CD4-positive, alpha-beta T cell (primary cell): ENCODE results near the gene BABAM2. TPM values are rescaled to one million over a fixed set of nuclear protein-coding genes. Genes with fewer than 3 reads are reported as not detected.

Source experiments
- ATAC-seq: fragments of 200-7000 bp; cut with Tn5 transposase; one replicate; pipeline ENCODE4 v1.10.0; 2022; ENCODE audit warnings: mild to moderate bottlenecking; ENCODE audit not compliant: poor library complexity
- CTCF ChIA-PET: fragments of 350-600 bp; sonication (Branson Sonifier 250); formaldehyde crosslinking; loops from one replicate; lab custom pipeline; 2021; ENCODE audit warnings: antibody characterized with exemption, inconsistent platforms; lab: Charles Lee
- POLR2A ChIA-PET: fragments of 350-600 bp; sonication (Branson Sonifier 250); formaldehyde crosslinking; loops from one replicate; lab custom pipeline; 2021; ENCODE audit warnings: antibody characterized with exemption, inconsistent platforms; lab: Charles Lee
- DNase-seq, 14 experiments: peaks; one replicate each; pipeline ENCODE4 v3.0.0-alpha.2; 2013 to 2020; ENCODE audit warnings: mixed read lengths in 2 of 14
- H3K27ac ChIP-seq, 2 donors: one replicate each; pipeline versions ENCODE4 v1.5.1 to v1.7.0; 2013; ENCODE audit warnings: low read length in 2 of 2, low read depth in 1 of 2, mild to moderate bottlenecking in 1 of 2
- H3K27me3 ChIP-seq, 2 experiments: 1 replicate in 1 of 2; 2 replicates in 1 of 2; pipeline versions ENCODE4 v1.6.1 to v1.7.0; 2013; ENCODE audit warnings: low read length in 2 of 2, control low read depth in 1 of 2, mild to moderate bottlenecking in 1 of 2, moderate library complexity in 1 of 2; ENCODE audit not compliant: insufficient read depth in 2 of 2, control insufficient read depth in 1 of 2
- H3K36me3 ChIP-seq: one replicate; pipeline ENCODE4 v1.6.1; 2013; ENCODE audit warnings: low read length, control low read depth; ENCODE audit not compliant: insufficient read depth
- H3K4me1 ChIP-seq: one replicate; pipeline ENCODE4 v1.6.1; 2013; ENCODE audit warnings: low read length, control low read depth; ENCODE audit not compliant: insufficient read depth
- H3K4me3 ChIP-seq: one replicate; pipeline ENCODE4 v1.5.1; 2013; ENCODE audit warnings: mild to moderate bottlenecking, low read length, moderate library complexity
- H3K9me3 ChIP-seq, 2 experiments: 1 replicate in 1 of 2; 2 replicates in 1 of 2; pipeline versions ENCODE4 v1.6.1 to v1.7.0; 2013; ENCODE audit warnings: low read length in 2 of 2, mild to moderate bottlenecking in 2 of 2, control low read depth in 1 of 2, moderate library complexity in 1 of 2; ENCODE audit not compliant: control insufficient read depth in 1 of 2, insufficient read depth in 1 of 2
- H3K27ac Mint-ChIP-seq: one replicate; pipeline ENCODE4 v1.8.0; 2020; ENCODE audit warnings: mixed read lengths
- H3K27me3 Mint-ChIP-seq: one replicate; pipeline ENCODE4 v1.8.0; 2021; ENCODE audit warnings: mixed read lengths
- H3K36me3 Mint-ChIP-seq: one replicate; pipeline ENCODE4 v1.8.0; 2021; ENCODE audit warnings: low read depth, mixed read lengths
- H3K4me1 Mint-ChIP-seq: one replicate; pipeline ENCODE4 v1.8.0; 2021; ENCODE audit warnings: low read depth, mixed read lengths
- H3K4me3 Mint-ChIP-seq: one replicate; pipeline ENCODE4 v1.8.0; 2020; ENCODE audit warnings: mild to moderate bottlenecking, mixed read lengths
- H3K9me3 Mint-ChIP-seq: one replicate; pipeline ENCODE4 v1.8.0; 2020; ENCODE audit warnings: mixed read lengths
- CTCF ChIP-seq: fragments of 200-600 bp; IDR thresholded peaks from one replicate; pipeline ENCODE4 v1.8.0; 2022; ENCODE audit warnings: antibody characterized with exemption, mild to moderate bottlenecking
- intact Hi-C, 2 experiments: fragments of 100-400 bp; cut with DNase I in 1 of 2; cut with micrococcal nuclease in 1 of 2; formaldehyde crosslinking; loops; one replicate each; pipeline versions ENCODE4 v1.15.1 to v1.9.0; 2023 to 2025; cut with DNase I, micrococcal nuclease
- total RNA-seq, 174 experiments: library from RNA in 2 of 174; stranded (reverse) in 2 of 174; gene quantifications; one replicate each; pipeline ENCODE4 v1.2.3 and lab custom pipeline; 2021 to 2026

BABAM2 gene
- total RNA-seq, 2 experiments from 2014 or later: 29.2 to 32.8 TPM

DNA sequence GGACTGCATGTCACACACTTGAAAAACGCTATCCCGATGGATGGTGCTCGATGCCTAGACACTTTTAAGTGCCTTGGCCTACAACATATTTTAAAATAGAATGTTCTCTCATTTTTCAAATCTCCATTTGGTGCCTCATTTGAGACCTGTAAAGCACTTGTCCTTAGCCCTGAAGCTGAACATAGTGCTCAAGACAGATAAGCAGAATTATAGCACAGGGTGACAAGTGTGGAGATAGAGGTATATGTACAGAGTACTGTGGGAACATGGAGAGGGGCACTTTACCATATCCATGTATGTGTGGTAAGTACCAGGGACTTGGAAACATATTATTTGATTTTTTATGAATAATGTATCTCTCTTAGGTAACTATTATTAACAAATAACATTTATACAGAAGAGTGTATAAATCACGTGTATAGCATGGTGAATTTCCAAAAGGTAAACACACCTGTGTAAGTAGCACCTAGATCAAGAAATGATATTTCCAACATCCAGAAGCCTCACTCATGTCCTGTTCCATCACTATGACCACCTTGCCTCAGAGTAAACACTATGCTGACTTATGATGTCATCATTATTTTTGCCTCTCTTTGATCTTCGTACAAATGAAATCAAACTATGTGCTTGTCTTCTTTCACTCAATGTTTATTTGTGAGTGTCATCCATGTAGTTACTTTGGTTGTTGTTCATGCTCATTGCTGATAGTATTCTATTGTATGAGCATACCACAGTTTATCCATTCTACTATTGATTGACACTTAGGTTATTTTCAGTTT is 103.6 kb downstream of the BABAM2 start:
- Histone ChIP-seq H3K4me1 (peaks cover 6% of the 10 kb centered on the region), H3K27ac (no peak overlapping the region), H3K27me3 (no peaks in the 10 kb centered on the region), H3K36me3 (no peaks in the 10 kb centered on the region), H3K9me3 (peaks cover 0 to 3% of the 10 kb centered on the region in 2 experiments), H3K4me3 (no peak overlapping the region)
- intact Hi-C loops: no loop called here
- Mint-ChIP-seq H3K4me1 (peaks cover 11% of the 10 kb centered on the region), H3K27me3 (no peaks in the 10 kb centered on the region), H3K27ac (no peak overlapping the region), H3K36me3 (peaks cover 57% of the 10 kb centered on the region), H3K4me3 (no peak overlapping the region), H3K9me3 (peaks cover 4% of the 10 kb centered on the region)
- ChIA-PET POLR2A (no interaction called here), CTCF (no interaction called here)
- ATAC-seq: no peak
- no peak for DNase-seq
- TF ChIP-seq CTCF: no peak

DNA sequence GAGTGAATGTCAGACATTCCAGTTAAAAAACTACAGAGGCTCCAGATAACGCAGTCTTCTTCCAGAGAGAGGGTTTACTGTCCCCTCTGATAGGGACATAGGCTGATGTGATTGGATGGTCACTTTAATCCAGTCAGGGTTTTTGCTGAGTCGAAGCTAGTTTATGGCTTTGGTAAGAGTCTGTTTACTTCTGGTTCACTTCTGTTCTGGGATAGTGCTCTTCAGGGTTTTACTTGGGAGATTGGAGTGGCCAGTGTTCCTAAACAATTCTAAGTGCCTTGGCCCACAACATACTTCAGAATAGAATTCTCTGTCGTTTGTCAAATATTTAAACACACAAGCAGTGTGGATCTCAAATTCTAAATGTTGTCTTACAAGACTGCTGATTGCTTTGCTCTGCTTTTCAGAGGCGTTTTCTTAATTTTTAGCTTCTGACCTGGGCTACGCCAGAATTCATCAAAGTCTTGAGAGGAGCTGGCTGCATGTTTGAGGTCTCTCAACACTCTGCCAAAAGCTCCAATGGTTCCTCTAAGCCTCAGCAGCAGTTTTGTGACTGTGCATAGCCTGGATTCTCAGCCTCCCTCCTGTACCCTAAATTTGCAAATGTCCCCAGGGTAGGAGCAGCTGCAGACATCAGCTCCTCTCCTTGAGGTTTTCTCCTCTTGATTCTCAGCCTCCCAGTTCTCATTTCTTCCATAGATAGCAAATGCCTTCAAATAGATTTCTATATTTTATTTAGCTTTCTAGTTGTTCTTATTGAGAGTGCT is 105.8 kb downstream of the BABAM2 start:
- Mint-ChIP-seq H3K4me3 (no peak overlapping the region), H3K27me3 (no peaks in the 10 kb centered on the region), H3K36me3 (peaks cover 44% of the 10 kb centered on the region), H3K4me1 (peaks cover 6% of the 10 kb centered on the region), H3K27ac (no peak overlapping the region), H3K9me3 (peaks cover 4% of the 10 kb centered on the region)
- DNase-seq: no peak
- POLR2A ChIA-PET: no interaction called here
- CTCF ChIA-PET: no interaction called here
- TF ChIP-seq CTCF: no peak
- H3K36me3 ChIP-seq: no peaks in the 10 kb centered on the region
- H3K9me3 ChIP-seq: peaks cover 0 to 3% of the 10 kb centered on the region in 2 experiments
- peaks cover 4% of the 10 kb centered on the region for H3K4me1 ChIP-seq
- H3K4me3 ChIP-seq: no peak overlapping the region
- no peak for ATAC-seq
- intact Hi-C loops: no loop called here
- H3K27ac ChIP-seq: no peak overlapping the region
- no peaks in the 10 kb centered on the region for H3K27me3 ChIP-seq

DNA sequence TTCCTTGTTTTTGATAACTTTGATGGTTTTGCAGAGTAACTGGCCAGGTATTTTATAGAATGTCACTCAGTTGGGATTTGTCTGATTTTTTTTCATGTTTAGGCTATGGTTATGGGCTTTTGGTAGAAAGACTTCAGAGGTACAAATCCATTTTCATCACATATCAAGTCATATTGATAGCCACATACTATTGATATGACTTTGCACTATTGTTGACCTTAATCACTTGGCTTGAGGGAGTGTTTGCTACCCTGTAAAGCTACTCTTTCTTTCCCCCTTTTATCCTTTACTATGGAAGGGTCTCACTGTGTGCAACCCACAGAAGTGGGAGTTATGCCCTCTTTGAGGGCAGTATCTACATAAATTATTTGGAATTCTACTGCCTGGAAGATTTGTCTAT is 109.8 kb downstream of the BABAM2 start:
- Histone ChIP-seq H3K4me1 (no peaks in the 10 kb centered on the region), H3K9me3 (no peaks in the 10 kb centered on the region), H3K36me3 (no peaks in the 10 kb centered on the region), H3K27ac (no peak overlapping the region), H3K4me3 (no peak overlapping the region), H3K27me3 (no peaks in the 10 kb centered on the region)
- no peak overlapping the region for H3K27ac Mint-ChIP-seq
- no peak for ATAC-seq
- H3K9me3 Mint-ChIP-seq: no peaks in the 10 kb centered on the region
- intact Hi-C loops: no loop called here
- CTCF ChIA-PET: interaction anchor here (1.4 kb wide), 1 partner anchor 12 kb away, joined by 3 read pairs; no protein-coding TSS in a partner anchor
- H3K4me1 Mint-ChIP-seq: peaks cover 9% of the 10 kb centered on the region
- H3K27me3 Mint-ChIP-seq: no peaks in the 10 kb centered on the region
- POLR2A ChIA-PET: no interaction called here
- no peak overlapping the region for H3K4me3 Mint-ChIP-seq
- TF ChIP-seq CTCF: no peak
- H3K36me3 Mint-ChIP-seq: peaks cover 12% of the 10 kb centered on the region
- no peak for DNase-seq
